B cell (primary cell): ENCODE results near the gene DPP4. TPM values are rescaled to one million over a fixed set of nuclear protein-coding genes. Genes with fewer than 3 reads are reported as not detected.

ENCODE experiments used
- ATAC-seq: fragments of 200-7000 bp; cut with Tn5 transposase; one replicate; pipeline ENCODE4 v1.10.0; 2021; ENCODE audit warnings: low read depth, mild to moderate bottlenecking, moderate number of reproducible peaks, moderate library complexity
- CTCF ChIA-PET: fragments of 350-600 bp; sonication (Branson Sonifier 250); formaldehyde crosslinking; loops from one replicate; lab custom pipeline; 2021; ENCODE audit warnings: antibody characterized with exemption, inconsistent platforms; lab: Charles Lee
- POLR2A ChIA-PET: fragments of 350-600 bp; sonication (Branson Sonifier 250); formaldehyde crosslinking; loops from one replicate; lab custom pipeline; 2021; ENCODE audit warnings: antibody characterized with exemption; lab: Charles Lee
- DNase-seq: peaks from one replicate; pipeline ENCODE4 v3.0.0; 2013
- H2AFZ ChIP-seq: 2 replicates; pipeline ENCODE4 v1.6.1; 2012; ENCODE audit warnings: mild to moderate bottlenecking, low read depth, low read length; ENCODE audit not compliant: insufficient read depth, poor library complexity, severe bottlenecking
- H3K27ac ChIP-seq, 2 donors: 1 replicate in 1 of 2; 2 replicates in 1 of 2; pipeline ENCODE4 v1.5.1; 2012 to 2013; ENCODE audit warnings: low read length in 2 of 2, mild to moderate bottlenecking in 2 of 2, moderate library complexity in 1 of 2
- H3K27me3 ChIP-seq, 4 experiments: fragments of 200-600 bp in 1 of 4; sonication (generic) in 1 of 4; replicated peaks in 1 of 4; 1 replicate in 2 of 4; 2 replicates in 2 of 4; pipeline versions ENCODE4 v1.6.1 to v1.7.0; 2013 to 2016; ENCODE audit warnings: low read length in 3 of 4, mild to moderate bottlenecking in 2 of 4, mixed read lengths in 1 of 4, moderate library complexity in 1 of 4; ENCODE audit not compliant: insufficient read depth in 4 of 4, control insufficient read depth in 3 of 4; ENCODE audit errors: control extremely low read depth in 1 of 4
- H3K36me3 ChIP-seq, 2 experiments: replicated peaks in 1 of 2; 1 replicate in 1 of 2; 2 replicates in 1 of 2; pipeline versions ENCODE4 v1.6.1 to v1.7.1; 2013; ENCODE audit warnings: low read length in 1 of 2; ENCODE audit not compliant: insufficient read depth in 2 of 2, control insufficient read depth in 1 of 2; ENCODE audit errors: control extremely low read depth in 1 of 2, extremely low read depth in 1 of 2
- H3K4me1 ChIP-seq, 2 donors: fragments of 200-600 bp in 1 of 2; sonication (generic) in 1 of 2; 1 replicate in 1 of 2; 2 replicates in 1 of 2; pipeline versions ENCODE4 v1.5.1 to v1.6.1; 2013 to 2017; ENCODE audit warnings: low read length in 2 of 2; ENCODE audit not compliant: control insufficient read depth in 2 of 2, insufficient read depth in 2 of 2
- H3K4me2 ChIP-seq: replicated peaks from 2 replicates; pipeline ENCODE3; 2012; ENCODE audit warnings: mild to moderate bottlenecking, low read depth, low read length; ENCODE audit not compliant: poor library complexity, severe bottlenecking
- H3K4me3 ChIP-seq, 5 experiments: fragments of 200-600 bp in 1 of 5; sonication (generic) in 1 of 5; 1 replicate in 3 of 5; 2 replicates in 2 of 5; pipeline versions ENCODE4 v1.5.1 to v1.7.0; 2011 to 2016; ENCODE audit warnings: low read length in 4 of 5, mild to moderate bottlenecking in 4 of 5, low read depth in 2 of 5, control low read depth in 1 of 5, moderate library complexity in 1 of 5; ENCODE audit not compliant: insufficient read depth in 1 of 5; ENCODE audit errors: control extremely low read depth in 1 of 5, extremely low read depth in 1 of 5
- H3K79me2 ChIP-seq: fragments of 200-600 bp; sonication (generic); one replicate; pipeline ENCODE4 v1.6.0; 2016; ENCODE audit warnings: low read length; ENCODE audit not compliant: control insufficient read depth, insufficient read depth
- H3K9ac ChIP-seq: fragments of 200-600 bp; sonication (generic); 2 replicates; pipeline ENCODE4 v1.6.1; 2017; ENCODE audit warnings: mild to moderate bottlenecking, low read length, moderate library complexity
- H3K9me3 ChIP-seq, 3 donors: one replicate each; pipeline versions ENCODE4 v1.6.1 to v1.7.1; 2013; ENCODE audit warnings: low read length in 2 of 3; ENCODE audit not compliant: control insufficient read depth in 2 of 3, insufficient read depth in 1 of 3; ENCODE audit errors: control extremely low read depth in 1 of 3
- H4K20me1 ChIP-seq: 2 replicates; pipeline ENCODE4 v1.6.0; 2012; ENCODE audit warnings: mild to moderate bottlenecking, low read length; ENCODE audit not compliant: insufficient read depth, control insufficient read depth, poor library complexity, severe bottlenecking
- H3K27ac Mint-ChIP-seq: one replicate; pipeline ENCODE4 v1.8.0; 2021; ENCODE audit warnings: mixed read lengths
- H3K27me3 Mint-ChIP-seq: one replicate; pipeline ENCODE4 v1.8.0; 2021; ENCODE audit warnings: mixed read lengths
- H3K4me1 Mint-ChIP-seq: one replicate; pipeline ENCODE4 v1.8.0; 2021; ENCODE audit warnings: mixed read lengths
- H3K4me3 Mint-ChIP-seq: one replicate; pipeline ENCODE4 v1.8.0; 2021; ENCODE audit warnings: mixed read lengths
- H3K9me3 Mint-ChIP-seq: one replicate; pipeline ENCODE4 v1.8.0; 2022; ENCODE audit warnings: mixed read lengths; ENCODE audit not compliant: insufficient read depth
- CTCF ChIP-seq: fragments of 200-600 bp; IDR thresholded peaks from one replicate; pipeline ENCODE4 v1.8.0; 2022; ENCODE audit warnings: antibody characterized with exemption, mild to moderate bottlenecking
- EZH2 ChIP-seq: IDR thresholded peaks from 2 replicates; pipeline ENCODE4 v1.6.1; 2012; ENCODE audit warnings: borderline replicate concordance, low read depth, mild to moderate bottlenecking, moderate library complexity, low read length; ENCODE audit not compliant: insufficient read depth, poor library complexity, severe bottlenecking
- WGBS: methylation state at CpG from one replicate; pipeline ENCODE4 v1.1.5; 2013; ENCODE audit warnings: missing lambda C conversion rate; ENCODE audit not compliant: insufficient coverage; 5-methylcytosine and 5-hydroxymethylcytosine counted together
- intact Hi-C: fragments of 100-400 bp; cut with micrococcal nuclease; formaldehyde crosslinking; loops from one replicate; pipeline ENCODE4 v1.10.0; 2022
- polyA plus RNA-seq: library from polyadenylated mRNA; depleted of rRNA; stranded (reverse); fragments of >200 nt; gene quantifications from 2 replicates; pipeline ENCODE4 v1.2.3, GENCODE V29; 2012
- total RNA-seq, 2 donors: library from RNA; stranded (reverse); fragments of 120-200 nt in 1 of 2; gene quantifications; 1 replicate in 1 of 2; 2 replicates in 1 of 2; pipeline versions ENCODE4 v1.2.3 to v1.2.4, GENCODE V29; 2013 to 2022

Gene DPP4
- total and polyA plus RNA-seq, 2 donors (not counting 1 experiment from before 2014, with no cell fraction given), result 0.18 to 1.2 TPM

- no peak for TF ChIP-seq EZH2
- no peak for TF ChIP-seq CTCF
- H3K4me3 ChIP-seq, result no peak overlapping the region
- H3K36me3 ChIP-seq, result no peaks in the 10 kb centered on the region
- no peaks in the 10 kb centered on the region for H3K27me3 ChIP-seq
- Mint-ChIP-seq H3K9me3 (no peaks in the 10 kb centered on the region), H3K4me1 (peaks cover 28% of the 10 kb centered on the region), H3K27ac (peak overlapping the region; percentile 3), H3K4me3 (no peak overlapping the region), H3K27me3 (no peaks in the 10 kb centered on the region)
- H3K4me1 ChIP-seq, result peaks cover 11 to 16% of the 10 kb centered on the region in 2 donors
- intact Hi-C loops, result no loop called here
- ChIA-PET POLR2A (no interaction called here), CTCF (interaction anchor here (0.6 kb wide), 1 partner anchor 47 kb away, joined by 3 read pairs; no protein-coding TSS in a partner anchor)
- H3K9ac ChIP-seq, result no peak overlapping the region
- H3K4me2 ChIP-seq, result no peak overlapping the region
- no CpG with 5 or more reads among the region's 2 CpGs for WGBS
- ATAC-seq, result no peak
- no peaks in the 10 kb centered on the region for H3K9me3 ChIP-seq
- H4K20me1 ChIP-seq, result no peaks in the 10 kb centered on the region
- no peak overlapping the region for H3K27ac ChIP-seq
- no peaks in the 10 kb centered on the region for H3K79me2 ChIP-seq
- no peak for DNase-seq
- H2AFZ ChIP-seq, result no peak overlapping the region
Observed at GRCh38 chr2:162062559-162062958, 11.5 kb downstream of the DPP4 start.

GRCh38 chr2:162061021-162061420 lies 13.0 kb downstream of the DPP4 start:
- Mint-ChIP-seq H3K4me1 (peaks cover 28% of the 10 kb centered on the region), H3K9me3 (peaks cover 3% of the 10 kb centered on the region), H3K27ac (no peak overlapping the region), H3K27me3 (no peaks in the 10 kb centered on the region), H3K4me3 (no peak overlapping the region)
- CTCF ChIA-PET, result no interaction called here
- no peak overlapping the region for H3K27ac ChIP-seq
- POLR2A ChIA-PET, result no interaction called here
- no peak overlapping the region for H3K9ac ChIP-seq
- H3K4me1 ChIP-seq, result peaks cover 11 to 16% of the 10 kb centered on the region in 2 donors
- ATAC-seq (no peak), DNase-seq (no peak)
- H3K4me3 ChIP-seq, result no peak overlapping the region
- H3K79me2 ChIP-seq, result no peaks in the 10 kb centered on the region
- H3K9me3 ChIP-seq, result peaks cover 0 to 2% (median 0%) of the 10 kb centered on the region in 3 donors
- TF ChIP-seq EZH2, result no peak
- no peak for TF ChIP-seq CTCF
- WGBS, result 100% methylated on average over 2 of the region's 2 CpGs
- no peaks in the 10 kb centered on the region for H3K36me3 ChIP-seq
- H4K20me1 ChIP-seq, result no peaks in the 10 kb centered on the region
- H3K27me3 ChIP-seq, result no peaks in the 10 kb centered on the region
- no peak overlapping the region for H2AFZ ChIP-seq
- intact Hi-C loops, result no loop called here
- H3K4me2 ChIP-seq, result no peak overlapping the region
